NK-92 (cell line): ENCODE results near the gene SLC49A4.

Experiments
- DNase-seq: peaks from one replicate; lab custom pipeline; 2025; ENCODE audit not compliant: unreplicated experiment; lab: John Stamatoyannopoulos, UW

SLC49A4 gene

GRCh38 chr3:122843604-122844003, 48.7 kb downstream of the SLC49A4 start:
- no peak for DNase-seq

- DNase-seq: no peak
These were observed 62.1 kb downstream of the SLC49A4 start for GRCh38 chr3:122857019-122857418.

GRCh38 chr3:122858373-122858772, 63.5 kb downstream of the SLC49A4 start:
- no peak for DNase-seq

- no peak for DNase-seq
These were observed 64.3 kb downstream of the SLC49A4 start for GRCh38 chr3:122859021-122859805.

GRCh38 chr3:122862381-122862780, 67.5 kb downstream of the SLC49A4 start:
- no peak for DNase-seq

GRCh38 chr3:122864498-122864897, 69.6 kb downstream of the SLC49A4 start:
- DNase-seq: no peak

- DNase-seq: no peak
These were observed 73.5 kb downstream of the SLC49A4 start for GRCh38 chr3:122868322-122868721.

- no peak for DNase-seq
These were observed 79.1 kb downstream of the SLC49A4 start for GRCh38 chr3:122873741-122874515.

- DNase-seq: no peak
These were observed 80.8 kb downstream of the SLC49A4 start for GRCh38 chr3:122875547-122876127.

- no peak for DNase-seq
These were observed 85.3 kb downstream of the SLC49A4 start for GRCh38 chr3:122880173-122880572.

- DNase-seq: no peak
These were observed 85.8 kb downstream of the SLC49A4 start for GRCh38 chr3:122880624-122881023.

GRCh38 chr3:122882361-122882947, 87.6 kb downstream of the SLC49A4 start:
- no peak for DNase-seq

- no peak for DNase-seq
These were observed 91.4 kb downstream of the SLC49A4 start for GRCh38 chr3:122886251-122886650.

- DNase-seq: no peak
These were observed 92.1 kb downstream of the SLC49A4 start for GRCh38 chr3:122886946-122887345.

- no peak for DNase-seq
These were observed 95.3 kb downstream of the SLC49A4 start for GRCh38 chr3:122890077-122890719.

- no peak for DNase-seq
These were observed 95.9 kb downstream of the SLC49A4 start for GRCh38 chr3:122890720-122891220.

- no peak for DNase-seq
These were observed 97.5 kb downstream of the SLC49A4 start for GRCh38 chr3:122892118-122892960.

- no peak for DNase-seq
These were observed 98.4 kb downstream of the SLC49A4 start for GRCh38 chr3:122893282-122893681.

GRCh38 chr3:122893754-122894668, 99.1 kb downstream of the SLC49A4 start:
- no peak for DNase-seq
